CD4-positive, CD25-positive, alpha-beta regulatory T cell (primary cell): ENCODE results near the gene LSM14B. TPM values are rescaled to one million over a fixed set of nuclear protein-coding genes. Genes with fewer than 3 reads are reported as not detected.

Experiments
- ATAC-seq, 2 donors: fragments of 150-1000 bp; cut with Tn5 transposase; one replicate each; pipeline ENCODE4 v1.10.0; 2021; ENCODE audit warnings: low read depth in 2 of 2, moderate number of reproducible peaks in 2 of 2, moderate library complexity in 1 of 2
- DNase-seq, 3 donors: peaks; one replicate each; pipeline versions ENCODE4 v3.0.0 to v3.0.0-alpha.2; 2012 to 2022; ENCODE audit warnings: mixed read lengths in 1 of 3
- H3K27ac ChIP-seq: one replicate; pipeline ENCODE4 v1.7.0; 2013; ENCODE audit warnings: mild to moderate bottlenecking, low read length; ENCODE audit not compliant: insufficient read depth, poor library complexity, severe bottlenecking
- H3K27me3 ChIP-seq: one replicate; pipeline ENCODE4 v1.7.0; 2013; ENCODE audit warnings: low read length; ENCODE audit not compliant: control insufficient read depth, insufficient read depth
- H3K36me3 ChIP-seq: one replicate; pipeline ENCODE4 v1.7.0; 2013; ENCODE audit warnings: mild to moderate bottlenecking, low read length, moderate library complexity; ENCODE audit not compliant: control insufficient read depth, insufficient read depth
- H3K4me1 ChIP-seq: 2 replicates; pipeline ENCODE4 v1.7.0; 2013; ENCODE audit warnings: mild to moderate bottlenecking, low read length; ENCODE audit not compliant: insufficient read depth, control insufficient read depth, poor library complexity, severe bottlenecking
- H3K4me3 ChIP-seq: one replicate; pipeline ENCODE4 v1.7.0; 2013; ENCODE audit warnings: low read depth, mild to moderate bottlenecking, low read length, moderate library complexity
- H3K9me3 ChIP-seq, 2 experiments: 1 replicate in 1 of 2; 2 replicates in 1 of 2; pipeline ENCODE4 v1.7.0; 2013; ENCODE audit warnings: low read length in 2 of 2, mild to moderate bottlenecking in 1 of 2, moderate library complexity in 1 of 2; ENCODE audit not compliant: control insufficient read depth in 2 of 2
- H3K27ac Mint-ChIP-seq, 3 donors: one replicate each; pipeline ENCODE4 v1.8.0; 2020 to 2022; ENCODE audit warnings: mild to moderate bottlenecking in 3 of 3, mixed read lengths in 3 of 3, moderate library complexity in 2 of 3
- H3K27me3 Mint-ChIP-seq: one replicate; pipeline ENCODE4 v1.8.0; 2022; ENCODE audit warnings: mild to moderate bottlenecking, mixed read lengths
- H3K36me3 Mint-ChIP-seq: one replicate; pipeline ENCODE4 v1.8.0; 2020; ENCODE audit warnings: mixed read lengths
- H3K4me1 Mint-ChIP-seq, 4 donors: one replicate each; pipeline ENCODE4 v1.8.0; 2020 to 2022; ENCODE audit warnings: mixed read lengths in 4 of 4, mild to moderate bottlenecking in 1 of 4
- H3K4me3 Mint-ChIP-seq, 4 donors: one replicate each; pipeline ENCODE4 v1.8.0; 2020 to 2022; ENCODE audit warnings: mild to moderate bottlenecking in 4 of 4, mixed read lengths in 4 of 4, moderate library complexity in 3 of 4
- H3K9me3 Mint-ChIP-seq, 7 donors: one replicate each; pipeline ENCODE4 v1.8.0; 2020 to 2022; ENCODE audit warnings: mixed read lengths in 7 of 7, mild to moderate bottlenecking in 3 of 7, moderate library complexity in 2 of 7
- polyA plus RNA-seq, 4 donors: library from polyadenylated mRNA; unstranded; fragments of 300-500 nt; fragmentation: Illumina TruSeq; gene quantifications; one replicate each; pipeline ENCODE4 v1.2.3, GENCODE V29; 2021
- total RNA-seq: library from RNA; stranded (reverse); gene quantifications from one replicate; pipeline ENCODE4 v1.2.3, GENCODE V29; 2022

The LSM14B gene
- total and polyA plus RNA-seq, 5 donors from 2014 or later = 0.65 to 33.7 (median 1.2) TPM

GRCh38 chr20:62158088-62158400 is 35.8 kb downstream of the LSM14B start:
- Mint-ChIP-seq H3K4me3 (no peak overlapping the region), H3K4me1 (peaks cover 0 to 27% (median 8%) of the 10 kb centered on the region in 4 donors), H3K27ac (no peak overlapping the region), H3K27me3 (no peaks in the 10 kb centered on the region), H3K9me3 (peaks cover 0 to 3% (median 0%) of the 10 kb centered on the region in 7 donors), H3K36me3 (peaks cover 27% of the 10 kb centered on the region)
- Histone ChIP-seq H3K4me1 (peaks cover 8% of the 10 kb centered on the region), H3K36me3 (peaks cover 20% of the 10 kb centered on the region), H3K4me3 (no peak overlapping the region), H3K27ac (no peak overlapping the region), H3K9me3 (no peaks in the 10 kb centered on the region), H3K27me3 (no peaks in the 10 kb centered on the region)
- no peak for DNase-seq
- no peak for ATAC-seq

- Histone ChIP-seq H3K4me1 (peaks cover 8% of the 10 kb centered on the region), H3K27ac (no peak overlapping the region), H3K4me3 (no peak overlapping the region), H3K27me3 (no peaks in the 10 kb centered on the region), H3K9me3 (no peaks in the 10 kb centered on the region), H3K36me3 (peaks cover 20% of the 10 kb centered on the region)
- ATAC-seq (no peak), DNase-seq (no peak)
- Mint-ChIP-seq H3K4me3 (no peak overlapping the region), H3K36me3 (peaks cover 25% of the 10 kb centered on the region), H3K27me3 (no peaks in the 10 kb centered on the region), H3K9me3 (peaks cover 0 to 2% (median 0%) of the 10 kb centered on the region in 7 donors), H3K27ac (no peak overlapping the region), H3K4me1 (peaks cover 0 to 27% (median 7%) of the 10 kb centered on the region in 4 donors)
These were observed 36.3 kb downstream of the LSM14B start for GRCh38 chr20:62158541-62158940.

GRCh38 chr20:62159052-62159451 is 36.8 kb downstream of the LSM14B start:
- peaks cover 0 to 24% (median 5%) of the 10 kb centered on the region in 4 donors for H3K4me1 Mint-ChIP-seq
- Histone ChIP-seq H3K27me3 (no peaks in the 10 kb centered on the region), H3K4me1 (peaks cover 8% of the 10 kb centered on the region), H3K27ac (no peak overlapping the region), H3K36me3 (peaks cover 17% of the 10 kb centered on the region), H3K4me3 (no peak overlapping the region), H3K9me3 (no peaks in the 10 kb centered on the region)
- ATAC-seq (no peak), DNase-seq (no peak)
- H3K4me3 Mint-ChIP-seq = no peak overlapping the region
- peaks cover 20% of the 10 kb centered on the region for H3K36me3 Mint-ChIP-seq
- peaks cover 0 to 1% (median 0%) of the 10 kb centered on the region in 7 donors for H3K9me3 Mint-ChIP-seq
- H3K27me3 Mint-ChIP-seq = no peaks in the 10 kb centered on the region
- H3K27ac Mint-ChIP-seq = no peak overlapping the region

- Mint-ChIP-seq H3K36me3 (peaks cover 13% of the 10 kb centered on the region), H3K27me3 (no peaks in the 10 kb centered on the region), H3K9me3 (peaks cover 0 to 1% (median 0%) of the 10 kb centered on the region in 7 donors), H3K4me1 (peaks cover 0 to 21% (median 3%) of the 10 kb centered on the region in 4 donors), H3K27ac (peak overlapping the region in 1 of 3 donors; percentile 62), H3K4me3 (no peak overlapping the region)
- no peaks in the 10 kb centered on the region for H3K9me3 ChIP-seq
- H3K27me3 ChIP-seq = no peaks in the 10 kb centered on the region
- peaks cover 8% of the 10 kb centered on the region for H3K4me1 ChIP-seq
- no peak overlapping the region for H3K27ac ChIP-seq
- DNase-seq (peak in 1 of 3 donors; percentile 30), ATAC-seq (no peak)
- peaks cover 17% of the 10 kb centered on the region for H3K36me3 ChIP-seq
- no peak overlapping the region for H3K4me3 ChIP-seq
These were observed 37.6 kb downstream of the LSM14B start for GRCh38 chr20:62159839-62160238.

- no peak for ATAC-seq
- Histone ChIP-seq H3K9me3 (no peaks in the 10 kb centered on the region), H3K27me3 (no peaks in the 10 kb centered on the region), H3K27ac (no peak overlapping the region), H3K4me3 (no peak overlapping the region), H3K36me3 (peaks cover 20% of the 10 kb centered on the region), H3K4me1 (peaks cover 8% of the 10 kb centered on the region)
- no peaks in the 10 kb centered on the region for H3K27me3 Mint-ChIP-seq
- H3K4me3 Mint-ChIP-seq = no peak overlapping the region
- H3K27ac Mint-ChIP-seq = no peak overlapping the region
- peaks cover 0 to 20% (median 2%) of the 10 kb centered on the region in 4 donors for H3K4me1 Mint-ChIP-seq
- H3K9me3 Mint-ChIP-seq = peaks cover 0 to 1% (median 0%) of the 10 kb centered on the region in 7 donors
- DNase-seq = no peak
- H3K36me3 Mint-ChIP-seq = peaks cover 11% of the 10 kb centered on the region
These were observed 38.0 kb downstream of the LSM14B start for GRCh38 chr20:62160253-62160652.

- DNase-seq (no peak), ATAC-seq (no peak)
- no peak overlapping the region for H3K27ac Mint-ChIP-seq
These were observed 38.6 kb downstream of the LSM14B start for GRCh38 chr20:62160876-62161275.

GRCh38 chr20:62161347-62161746 is 39.1 kb downstream of the LSM14B start:
- H3K4me3 Mint-ChIP-seq = no peak overlapping the region
- Histone ChIP-seq H3K36me3 (peaks cover 30% of the 10 kb centered on the region), H3K4me1 (peaks cover 8% of the 10 kb centered on the region)

More at GRCh38 chr20:62160876-62161275, 38.6 kb downstream of the LSM14B start:
- no peak overlapping the region for H3K4me3 ChIP-seq
- peaks cover 0 to 1% (median 0%) of the 10 kb centered on the region in 7 donors for H3K9me3 Mint-ChIP-seq
- H3K27me3 Mint-ChIP-seq = no peaks in the 10 kb centered on the region
- peaks cover 4% of the 10 kb centered on the region for H3K36me3 Mint-ChIP-seq
- H3K4me3 Mint-ChIP-seq = no peak overlapping the region
- no peaks in the 10 kb centered on the region for H3K27me3 ChIP-seq
- peaks cover 8% of the 10 kb centered on the region for H3K4me1 ChIP-seq
- peaks cover 26% of the 10 kb centered on the region for H3K36me3 ChIP-seq
- peaks cover 0 to 15% (median 2%) of the 10 kb centered on the region in 4 donors for H3K4me1 Mint-ChIP-seq
- no peak overlapping the region for H3K27ac ChIP-seq
- H3K9me3 ChIP-seq = no peaks in the 10 kb centered on the region

GRCh38 chr20:62162765-62163484 is 40.6 kb downstream of the LSM14B start:
- H3K9me3 Mint-ChIP-seq = no peaks in the 10 kb centered on the region
- Histone ChIP-seq H3K27ac (no peak overlapping the region), H3K4me1 (no peaks in the 10 kb centered on the region), H3K4me3 (no peak overlapping the region), H3K27me3 (no peaks in the 10 kb centered on the region), H3K9me3 (no peaks in the 10 kb centered on the region), H3K36me3 (peaks cover 30% of the 10 kb centered on the region)
- ATAC-seq = no peak
- peaks cover 0 to 7% (median 2%) of the 10 kb centered on the region in 4 donors for H3K4me1 Mint-ChIP-seq
- H3K27me3 Mint-ChIP-seq = no peaks in the 10 kb centered on the region
- peaks cover 3% of the 10 kb centered on the region for H3K36me3 Mint-ChIP-seq
- H3K27ac Mint-ChIP-seq = no peak overlapping the region
- H3K4me3 Mint-ChIP-seq = no peak overlapping the region
- no peak for DNase-seq

More at GRCh38 chr20:62161347-62161746, 39.1 kb downstream of the LSM14B start:
- no peaks in the 10 kb centered on the region for H3K27me3 ChIP-seq
- DNase-seq (no peak), ATAC-seq (no peak)
- Mint-ChIP-seq H3K4me1 (peaks cover 0 to 13% (median 2%) of the 10 kb centered on the region in 4 donors), H3K36me3 (peaks cover 3% of the 10 kb centered on the region), H3K27me3 (no peaks in the 10 kb centered on the region), H3K9me3 (peaks cover 0 to 1% (median 0%) of the 10 kb centered on the region in 7 donors), H3K27ac (no peak overlapping the region)
- no peaks in the 10 kb centered on the region for H3K9me3 ChIP-seq
- no peak overlapping the region for H3K4me3 ChIP-seq
- H3K27ac ChIP-seq = no peak overlapping the region
